Left ventricle myocardium superior (tissue), 1 donor: Measurements from ENCODE around the gene CCNL2. TPM values are rescaled to one million over a fixed set of nuclear protein-coding genes. Genes with fewer than 3 reads are reported as not detected.
A peak's percentile ranks its signal among the peaks of the same experiment; 100 is the strongest.
"Not testable (repeated sequence)": the region's sequence is repeated elsewhere in the genome, so short reads cannot be mapped to it uniquely, and the experiment has no call there.

ENCODE experiments used
- ATAC-seq: fragments of 200-7000 bp; cut with Tn5 transposase; one replicate; pipeline ENCODE4 v1.9.1; 2020; ENCODE audit warnings: mild to moderate bottlenecking, moderate library complexity
- DNase-seq: peaks from one replicate; pipeline ENCODE4 v3.0.0-alpha.2; 2020
- intact Hi-C: fragments of 100-400 bp; cut with micrococcal nuclease; formaldehyde crosslinking; loops from one replicate; pipeline ENCODE4 v1.11.0; 2022
- total RNA-seq: library from RNA; stranded (reverse); fragmentation: NEBNext Ultra II Directional; extraction: Animal tissue kit (Norgen Biotek cat#: 25700); gene quantifications from one replicate; pipeline ENCODE4 v1.2.1, GENCODE V29; 2021
- donor health status: DM: no; HTN: yes; CAD: no; lungs with severe emphysema.

The CCNL2 gene
- total RNA-seq, 1 donor from 2014 or later = 61.0 TPM

DNA sequence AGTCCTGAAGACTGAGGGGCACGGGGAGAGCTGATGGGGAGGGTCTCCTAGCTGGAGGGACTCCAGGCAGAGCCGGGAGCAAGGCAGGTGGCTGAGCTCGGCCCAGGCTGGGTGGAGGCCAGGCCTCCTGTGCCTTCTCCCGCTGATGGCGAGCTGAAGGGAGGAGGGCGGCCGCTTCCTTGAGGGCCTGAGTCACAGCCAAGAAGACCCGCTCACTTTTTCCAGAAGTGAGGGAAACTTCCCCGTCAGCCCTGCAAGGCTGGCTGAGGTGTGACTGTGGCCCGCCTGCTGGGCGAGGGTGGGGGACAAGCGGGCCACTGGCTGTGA, 34.6 kb upstream of the CCNL2 start:
- peak; percentile 3 for ATAC-seq
- intact Hi-C loops = no loop called here
- no peak for DNase-seq

GRCh38 chr1:1432951-1433803, 34.0 kb upstream of the CCNL2 start:
- ATAC-seq (peak; percentile 33), DNase-seq (peak; percentile 79)
- intact Hi-C loops = no loop called here

- intact Hi-C loops = no loop called here
- no peak for ATAC-seq
- peak; percentile 43 for DNase-seq
Observed at GRCh38 chr1:1432274-1432950, 33.3 kb upstream of the CCNL2 start.

DNA sequence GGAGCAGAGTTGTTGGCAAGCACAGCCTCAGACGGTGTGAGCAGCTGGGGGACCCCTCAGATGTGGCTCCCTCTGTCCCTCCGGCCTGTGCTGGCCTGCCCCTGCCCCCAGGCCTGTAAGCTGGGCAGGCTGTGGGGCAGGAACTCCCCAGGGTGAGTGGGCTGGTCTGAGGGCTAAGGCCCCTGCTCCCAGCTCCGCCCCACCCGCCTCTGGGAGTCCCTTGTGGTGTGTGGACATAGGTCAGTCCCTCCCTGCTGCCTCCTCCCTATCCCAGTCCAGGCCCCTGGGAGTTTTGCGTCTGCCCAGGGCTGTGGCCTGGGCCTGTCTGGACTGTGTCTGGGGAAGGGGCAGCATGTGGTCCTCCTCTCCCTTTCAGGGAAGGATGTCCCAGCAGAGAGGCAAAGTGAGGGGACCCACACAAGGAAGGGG, 32.7 kb upstream of the CCNL2 start:
- intact Hi-C loops = no loop called here

DNA sequence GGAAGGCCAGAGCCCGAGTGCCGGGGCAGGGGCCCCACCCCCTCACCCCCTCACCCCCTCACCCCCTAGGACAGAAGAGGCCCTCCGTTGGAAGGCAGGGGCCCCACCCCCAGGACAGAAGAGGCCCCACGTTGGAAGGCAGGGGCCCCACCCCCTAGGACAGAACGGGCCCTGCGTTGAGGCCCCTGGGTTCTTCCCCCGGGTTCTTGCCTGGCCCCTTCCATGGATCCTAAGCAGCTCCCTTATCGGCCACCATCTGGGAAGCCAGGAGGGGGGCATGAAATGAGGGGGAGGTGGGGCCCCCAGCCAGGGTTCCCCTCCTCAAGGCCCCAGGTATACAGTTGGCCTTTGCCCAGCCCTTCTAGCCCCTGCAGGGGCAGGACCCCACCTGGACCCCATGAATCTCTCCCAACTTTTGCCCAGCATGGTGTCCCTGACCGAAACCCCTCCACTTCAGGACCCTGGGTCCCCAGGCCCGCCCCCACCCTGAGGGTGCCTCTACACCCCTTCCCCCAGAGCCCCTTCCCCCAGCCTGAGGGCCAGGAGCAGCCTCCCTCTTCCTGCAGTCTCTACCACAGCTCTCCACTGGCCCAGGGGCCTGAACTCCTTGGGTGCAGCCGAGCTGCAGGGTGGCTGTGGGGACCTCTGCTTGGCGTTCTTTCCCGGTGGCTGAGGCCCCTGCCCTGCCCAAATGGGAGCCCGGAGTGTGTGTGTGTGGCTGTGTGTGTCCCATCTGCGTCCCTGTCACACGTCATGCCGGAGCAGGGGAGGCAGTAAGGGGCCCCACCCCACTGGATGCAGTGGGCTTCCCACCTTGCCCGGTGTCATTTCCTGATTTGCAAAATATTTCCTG, 32.1 kb upstream of the CCNL2 start:
- intact Hi-C loops = no loop called here
- ATAC-seq (no peak), DNase-seq (peak; percentile 49)

More for the DNA sequence above, 32.7 kb upstream of the CCNL2 start:
- ATAC-seq = peak; percentile 38
- DNase-seq = peak; percentile 81

GRCh38 chr1:1430114-1430982, 31.2 kb upstream of the CCNL2 start:
- peak; percentile 69 for ATAC-seq
- intact Hi-C loops = no loop called here
- peak; percentile 90 for DNase-seq

DNA sequence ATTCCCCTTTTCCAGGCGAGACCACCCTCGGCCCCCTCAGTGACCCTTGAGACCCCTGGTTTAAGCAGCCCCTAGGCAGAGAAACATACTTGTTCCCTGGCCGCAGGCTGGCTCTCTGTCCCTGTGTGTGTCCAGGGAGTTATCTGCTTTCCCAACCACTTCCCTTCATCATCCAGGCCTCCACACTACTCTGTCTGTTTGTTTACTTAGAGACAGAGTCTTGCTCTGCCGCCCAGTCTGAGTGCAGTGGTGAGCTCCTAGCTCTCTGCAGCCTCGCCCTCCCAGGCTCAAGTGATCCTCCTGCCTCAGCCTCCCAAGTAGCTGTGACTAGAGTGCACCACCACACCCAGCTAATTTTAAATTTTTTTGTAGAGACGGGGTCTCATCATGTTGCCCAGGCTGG, 30.5 kb upstream of the CCNL2 start:
- peak; percentile 10 for ATAC-seq
- intact Hi-C loops = no loop called here
- peak; percentile 36 for DNase-seq

- peak; percentile 5 for DNase-seq
- intact Hi-C loops, ATAC-seq: not testable (repeated sequence)
Observed at GRCh38 chr1:1428967-1429366, 29.8 kb upstream of the CCNL2 start.

GRCh38 chr1:1428174-1428573, 29.0 kb upstream of the CCNL2 start:
- DNase-seq = no peak
- intact Hi-C loops = no loop called here
- no peak for ATAC-seq

DNA sequence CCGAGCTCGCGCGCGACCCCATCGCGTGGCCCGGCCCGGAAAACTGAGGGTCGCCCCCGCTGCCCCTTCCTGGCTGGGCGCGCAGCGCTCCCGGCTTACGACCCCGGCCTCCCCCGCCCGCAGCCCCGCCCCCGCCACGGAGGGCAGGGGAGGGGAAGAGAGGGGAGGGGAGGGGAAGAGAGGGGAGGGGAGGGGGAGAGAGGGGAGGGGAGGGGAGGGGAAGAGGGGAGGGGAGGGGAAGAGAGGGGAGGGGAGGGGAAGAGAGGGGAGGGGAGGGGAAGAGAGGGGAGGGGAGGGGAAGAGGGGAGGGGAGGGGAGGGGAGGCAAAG, 28.6 kb upstream of the CCNL2 start:
- no peak for DNase-seq
- intact Hi-C loops = no loop called here
- ATAC-seq = no peak

DNA sequence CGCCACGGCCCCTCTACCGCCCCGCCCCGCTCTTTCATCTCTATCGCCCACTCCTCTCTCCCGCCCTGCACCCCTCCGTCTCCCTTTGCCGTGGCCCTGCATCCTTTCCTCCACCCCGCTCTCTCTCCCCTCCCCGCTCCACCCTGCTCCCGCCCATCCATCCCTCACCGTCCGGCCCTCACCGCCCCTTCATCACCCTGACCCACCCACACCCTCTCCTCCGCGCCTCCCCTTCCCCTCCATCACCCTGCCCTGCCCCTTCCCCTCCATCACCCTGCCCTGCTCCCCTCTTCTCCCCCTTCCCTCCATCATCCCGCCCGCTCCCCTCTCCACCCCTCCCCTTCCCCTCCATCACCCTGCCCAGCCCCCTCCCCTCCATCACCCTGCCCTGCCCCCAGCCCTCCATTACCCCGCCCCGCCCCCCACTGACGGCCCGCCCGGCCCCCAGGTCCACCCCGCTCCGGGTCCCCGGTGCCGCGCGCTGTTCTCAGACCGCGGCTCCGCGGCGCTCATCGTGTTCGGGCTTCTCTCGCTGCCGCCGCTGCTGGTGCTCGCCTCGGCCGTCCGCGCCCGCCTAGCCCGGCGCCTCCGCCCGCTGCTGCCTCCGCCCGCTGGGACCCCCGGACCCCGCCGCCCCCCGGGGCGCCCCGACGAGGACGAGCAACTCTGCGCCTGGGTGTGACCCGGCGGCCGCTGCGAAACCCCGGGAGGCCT, 28.1 kb upstream of the CCNL2 start:
- no peak for ATAC-seq
- DNase-seq = no peak
- intact Hi-C loops = no loop called here

- ATAC-seq (no peak), DNase-seq (no peak)
- intact Hi-C loops = no loop called here
Observed at GRCh38 chr1:1426496-1427105, 27.5 kb upstream of the CCNL2 start.

- ATAC-seq (no peak), DNase-seq (no peak)
- intact Hi-C loops = no loop called here
Observed at GRCh38 chr1:1425753-1426495, 26.8 kb upstream of the CCNL2 start.

DNA sequence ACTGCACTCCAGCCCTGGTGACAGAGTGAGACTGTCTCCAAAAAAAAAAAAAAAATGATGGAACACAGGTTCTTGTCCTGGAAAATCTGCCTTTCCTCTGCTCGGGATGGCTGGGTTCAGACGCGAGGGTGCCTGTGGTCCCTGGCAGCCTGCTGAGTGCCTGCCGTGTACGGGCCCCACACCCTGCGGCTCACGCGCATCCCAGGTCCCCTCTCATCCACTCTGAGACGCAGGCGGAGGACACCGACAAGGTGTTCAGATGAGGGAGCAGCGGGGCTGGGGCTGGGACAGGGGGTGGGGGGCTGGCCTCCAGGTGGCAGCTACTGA, 26.3 kb upstream of the CCNL2 start:
- ATAC-seq (no peak), DNase-seq (no peak)
- intact Hi-C loops = no loop called here

DNA sequence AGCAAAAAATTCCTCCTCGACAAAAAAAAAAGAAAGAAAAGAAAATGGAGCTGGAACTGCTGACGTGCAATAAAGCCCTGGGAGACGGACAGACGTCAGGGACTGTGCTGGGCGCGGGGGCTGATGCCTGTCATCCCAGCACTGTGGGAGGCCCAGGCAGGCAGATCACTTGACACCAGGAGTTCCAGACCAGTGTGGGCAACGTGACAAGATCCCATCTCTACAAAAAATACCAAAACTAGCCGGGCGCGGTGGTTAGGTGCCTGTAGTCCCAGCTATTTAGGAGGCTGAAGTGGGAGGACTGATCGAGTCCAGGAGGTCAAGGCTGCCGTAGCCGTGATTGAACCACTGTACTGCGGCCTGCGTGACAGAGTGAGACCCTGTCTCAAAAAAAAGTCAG, 25.6 kb upstream of the CCNL2 start:
- intact Hi-C loops = no loop called here

DNA sequence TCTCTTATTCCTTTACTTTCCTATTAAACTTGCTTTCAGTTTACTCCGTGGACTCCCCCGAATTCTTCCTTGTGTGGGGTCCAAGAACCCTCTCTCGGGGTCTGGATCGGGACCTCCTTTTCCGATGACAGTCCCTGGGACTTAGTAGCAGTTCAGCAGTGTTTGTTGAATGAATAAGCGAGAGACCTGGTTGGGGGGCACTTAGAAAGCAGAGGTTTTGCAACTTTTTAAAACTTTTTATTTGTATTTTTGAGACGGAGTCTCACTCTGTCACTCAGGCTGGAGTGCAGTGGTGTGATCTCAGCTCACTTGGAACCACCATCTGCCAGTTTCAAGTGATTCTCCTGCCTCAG, 24.1 kb upstream of the CCNL2 start:
- intact Hi-C loops = no loop called here
- no peak for DNase-seq
- no peak for ATAC-seq

More for the DNA sequence above, 25.6 kb upstream of the CCNL2 start:
- DNase-seq = no peak
- no peak for ATAC-seq

DNA sequence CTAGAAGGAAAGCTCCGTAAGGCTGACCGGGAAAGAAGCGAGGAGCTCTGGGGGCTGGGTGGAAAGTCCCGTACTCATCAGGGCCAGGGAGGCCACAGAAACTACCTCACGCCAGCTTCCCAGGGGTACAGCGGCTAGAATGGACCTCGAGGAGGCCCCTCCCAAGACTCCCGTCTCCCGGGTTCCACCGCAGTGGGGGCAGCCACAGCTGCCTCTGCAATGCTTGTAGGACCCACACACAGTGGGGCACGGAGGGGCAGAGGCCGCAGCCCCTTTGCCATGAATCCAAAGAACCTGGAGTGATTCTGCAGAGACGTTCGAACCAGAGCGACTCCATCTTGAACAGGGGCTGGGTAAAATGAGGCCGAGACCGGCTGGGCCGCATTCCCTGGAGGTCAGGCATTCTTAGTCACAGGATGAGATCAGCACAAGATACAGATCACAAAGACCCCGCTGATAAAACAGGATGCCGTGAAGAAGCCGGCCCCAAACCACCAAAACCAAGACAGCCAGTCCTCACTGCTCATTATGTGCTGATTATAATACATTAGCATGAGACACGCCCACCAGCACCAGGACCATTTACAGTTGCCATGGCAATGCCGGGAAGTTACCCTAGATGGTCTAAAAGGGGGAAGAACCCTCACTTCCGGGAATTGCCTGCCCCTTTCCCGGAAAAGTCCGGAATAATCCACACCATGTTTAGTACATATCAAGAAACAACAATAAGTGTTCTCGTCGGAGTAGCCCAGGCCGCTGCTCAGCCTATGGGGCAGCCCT, 23.5 kb upstream of the CCNL2 start:
- ATAC-seq (no peak), DNase-seq (peak; percentile 25)
- intact Hi-C loops = no loop called here
